ENCODE data around the gene HSD17B10.
"Not testable (repeated sequence)": the region's sequence is repeated elsewhere in the genome, so short reads cannot be mapped to it uniquely, and the experiment has no call there.

HSD17B10 gene

GRCh38 chrX:53433651-53434639 is at the start of gene HSD17B10:
HSD17B10 (minus strand) TSS chrX:53434370; CDS start chrX:53434345, 25 bp downstream.
- peak; percentile 57 to 73 for DNase-seq (ENCODE audit: low read depth in 2 of 2, low spot score in 1 of 2)

- no peak for DNase-seq (ENCODE audit: low read depth in 2 of 2, low spot score in 1 of 2)
Measured at GRCh38 chrX:53483416-53483815, 49.2 kb upstream of the HSD17B10 start.

- DNase-seq (ENCODE audit: low read depth in 2 of 2, low spot score in 1 of 2) = peak; percentile 0 to 7
Measured at GRCh38 chrX:53481816-53482465, 47.8 kb upstream of the HSD17B10 start.

GRCh38 chrX:53481093-53481492 is 46.9 kb upstream of the HSD17B10 start:
- DNase-seq (ENCODE audit: low read depth in 2 of 2, low spot score in 1 of 2) = no peak

GRCh38 chrX:53479301-53479700 is 45.1 kb upstream of the HSD17B10 start:
- DNase-seq (ENCODE audit: low read depth in 2 of 2, low spot score in 1 of 2) = no peak

GRCh38 chrX:53476371-53476770 is 42.2 kb upstream of the HSD17B10 start:
- no peak for DNase-seq (ENCODE audit: low read depth in 2 of 2, low spot score in 1 of 2)

GRCh38 chrX:53474707-53475106 is 40.5 kb upstream of the HSD17B10 start:
- no peak for DNase-seq (ENCODE audit: low read depth in 2 of 2, low spot score in 1 of 2)

- no peak for DNase-seq (ENCODE audit: low read depth in 2 of 2, low spot score in 1 of 2)
Measured at GRCh38 chrX:53471346-53471745, 37.2 kb upstream of the HSD17B10 start.

- not testable (repeated sequence) for DNase-seq (ENCODE audit: low read depth in 2 of 2, low spot score in 1 of 2)
Measured at GRCh38 chrX:53468659-53469058, 34.5 kb upstream of the HSD17B10 start.

GRCh38 chrX:53458082-53458481 is 23.9 kb upstream of the HSD17B10 start:
- no peak for DNase-seq (ENCODE audit: low read depth in 2 of 2, low spot score in 1 of 2)

- DNase-seq (ENCODE audit: low read depth in 2 of 2, low spot score in 1 of 2) = no peak
Measured at GRCh38 chrX:53456254-53456653, 22.1 kb upstream of the HSD17B10 start.

GRCh38 chrX:53452812-53453211 is 18.6 kb upstream of the HSD17B10 start:
- DNase-seq (ENCODE audit: low read depth in 2 of 2, low spot score in 1 of 2) = no peak

- DNase-seq (ENCODE audit: low read depth in 2 of 2, low spot score in 1 of 2) = no peak
Measured at GRCh38 chrX:53449632-53450031, 15.5 kb upstream of the HSD17B10 start.

- DNase-seq (ENCODE audit: low read depth in 2 of 2, low spot score in 1 of 2) = no peak
Measured at GRCh38 chrX:53447441-53447840, 13.3 kb upstream of the HSD17B10 start.

- no peak for DNase-seq (ENCODE audit: low read depth in 2 of 2, low spot score in 1 of 2)
Measured at GRCh38 chrX:53445977-53446376, 11.8 kb upstream of the HSD17B10 start.

GRCh38 chrX:53442322-53442631 is 8.1 kb upstream of the HSD17B10 start:
- no peak for DNase-seq (ENCODE audit: low read depth in 2 of 2, low spot score in 1 of 2)

- DNase-seq (ENCODE audit: low read depth in 2 of 2, low spot score in 1 of 2) = peak; percentile 24 to 57
Measured at GRCh38 chrX:53441531-53442321, 7.6 kb upstream of the HSD17B10 start.

GRCh38 chrX:53440621-53441517 is 6.7 kb upstream of the HSD17B10 start:
- no peak for DNase-seq (ENCODE audit: low read depth in 2 of 2, low spot score in 1 of 2)

- DNase-seq (ENCODE audit: low read depth in 2 of 2, low spot score in 1 of 2) = no peak
Measured at GRCh38 chrX:53440101-53440500, 5.9 kb upstream of the HSD17B10 start.

GRCh38 chrX:53438832-53439230 is 4.7 kb upstream of the HSD17B10 start:
- no peak for DNase-seq (ENCODE audit: low read depth in 2 of 2, low spot score in 1 of 2)

All from stimulated activated CD8-positive, alpha-beta memory T cell treated with anti-CD3 and anti-CD28 coated beads, Interleukin-4, amount 100 ng/mL, for 4 hours (primary cell).